ENCODE data around the gene SNX13.

SNX13 gene

DNA sequence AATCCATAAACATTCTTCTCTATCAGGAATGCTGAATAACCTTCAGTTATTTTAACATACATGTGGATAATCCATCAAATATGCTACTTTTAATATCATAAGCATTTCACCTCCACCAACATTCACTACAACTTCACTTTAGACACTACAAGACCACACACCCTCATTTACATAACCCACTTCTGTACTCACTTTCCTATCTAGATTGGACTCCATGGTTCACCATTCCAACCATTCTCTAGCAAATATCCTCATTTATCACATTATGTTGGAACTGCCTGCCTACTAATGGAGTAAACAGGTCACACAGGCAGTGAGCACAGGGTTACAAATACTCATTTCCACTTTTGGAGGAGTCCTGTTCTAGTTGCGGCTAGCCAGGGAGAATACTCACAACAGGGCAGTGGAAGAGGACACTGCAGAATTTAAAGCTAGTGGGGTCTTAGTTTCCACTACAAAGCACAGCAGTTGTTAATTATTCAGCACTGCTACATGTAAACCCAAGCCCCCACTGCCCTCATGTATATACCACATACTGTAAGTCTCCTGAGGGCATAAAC is 18.4 kb downstream of the SNX13 start:
- Histone ChIP-seq H3K4me3 (ENCODE audit: low read depth, low read length) (no peak overlapping the region), H3K36me3 (no peaks in the 10 kb centered on the region), H3K9me3 (ENCODE audit: severe bottlenecking) (no peaks in the 10 kb centered on the region), H3K27me3 (ENCODE audit: insufficient read depth, low read depth, severe bottlenecking) (no peaks in the 10 kb centered on the region), H3K27ac (no peak overlapping the region)
- no peak for DNase-seq
- TF ChIP-seq, protein P1, sequence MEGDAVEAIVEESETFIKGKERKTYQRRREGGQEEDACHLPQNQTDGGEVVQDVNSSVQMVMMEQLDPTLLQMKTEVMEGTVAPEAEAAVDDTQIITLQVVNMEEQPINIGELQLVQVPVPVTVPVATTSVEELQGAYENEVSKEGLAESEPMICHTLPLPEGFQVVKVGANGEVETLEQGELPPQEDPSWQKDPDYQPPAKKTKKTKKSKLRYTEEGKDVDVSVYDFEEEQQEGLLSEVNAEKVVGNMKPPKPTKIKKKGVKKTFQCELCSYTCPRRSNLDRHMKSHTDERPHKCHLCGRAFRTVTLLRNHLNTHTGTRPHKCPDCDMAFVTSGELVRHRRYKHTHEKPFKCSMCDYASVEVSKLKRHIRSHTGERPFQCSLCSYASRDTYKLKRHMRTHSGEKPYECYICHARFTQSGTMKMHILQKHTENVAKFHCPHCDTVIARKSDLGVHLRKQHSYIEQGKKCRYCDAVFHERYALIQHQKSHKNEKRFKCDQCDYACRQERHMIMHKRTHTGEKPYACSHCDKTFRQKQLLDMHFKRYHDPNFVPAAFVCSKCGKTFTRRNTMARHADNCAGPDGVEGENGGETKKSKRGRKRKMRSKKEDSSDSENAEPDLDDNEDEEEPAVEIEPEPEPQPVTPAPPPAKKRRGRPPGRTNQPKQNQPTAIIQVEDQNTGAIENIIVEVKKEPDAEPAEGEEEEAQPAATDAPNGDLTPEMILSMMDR (IDR thresholded peaks at IDR 0.05; ENCODE audit: low read depth, low read length), result no peak

DNA sequence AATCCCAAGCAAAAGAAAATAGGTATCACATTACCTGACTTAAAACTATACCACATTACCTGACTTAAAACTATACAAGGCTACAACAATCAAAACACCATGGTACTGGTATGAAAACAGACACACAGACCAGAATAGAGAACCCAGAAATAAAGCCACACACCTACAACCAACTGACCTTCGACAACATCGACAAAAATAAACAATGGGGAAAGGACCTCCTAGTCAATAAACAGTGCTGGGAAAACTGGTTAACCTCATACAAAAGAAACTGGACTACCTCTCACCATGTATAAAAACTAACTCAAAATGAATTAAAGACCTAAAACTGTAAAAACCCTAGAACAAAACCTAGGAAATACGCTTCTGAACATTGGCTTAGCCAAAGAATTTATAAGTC is 22.5 kb downstream of the SNX13 start:
- H3K36me3 ChIP-seq, result no peaks in the 10 kb centered on the region
- no peak overlapping the region for H3K27ac ChIP-seq
- no peak overlapping the region for H3K4me3 ChIP-seq (ENCODE audit: low read depth, low read length)
- TF ChIP-seq, protein P1 (IDR thresholded peaks at IDR 0.05; ENCODE audit: low read depth, low read length), result no peak
- no peak for DNase-seq
- no peaks in the 10 kb centered on the region for H3K9me3 ChIP-seq (ENCODE audit: severe bottlenecking)
- no peaks in the 10 kb centered on the region for H3K27me3 ChIP-seq (ENCODE audit: insufficient read depth, low read depth, severe bottlenecking)

DNA sequence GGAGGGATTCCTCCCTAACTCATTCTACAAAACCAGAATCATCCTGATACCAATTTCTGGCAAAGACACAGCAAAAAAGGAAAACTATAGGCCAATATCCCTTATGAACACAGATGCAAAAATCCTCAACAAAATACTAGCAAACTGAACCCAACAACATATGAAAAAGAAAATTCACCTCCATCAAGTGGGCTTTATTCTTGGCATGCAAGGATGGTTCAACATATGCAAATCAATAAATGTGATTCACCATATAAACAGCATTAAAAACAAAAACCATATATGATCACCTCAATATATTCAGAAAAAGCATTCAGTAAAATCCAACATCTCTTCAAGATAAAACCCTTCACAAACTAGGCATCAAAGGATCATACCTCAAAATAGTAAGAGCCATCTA is 23.5 kb downstream of the SNX13 start:
- H3K36me3 ChIP-seq, result no peaks in the 10 kb centered on the region
- H3K9me3 ChIP-seq (ENCODE audit: severe bottlenecking), result no peaks in the 10 kb centered on the region
- H3K27ac ChIP-seq, result no peak overlapping the region
- H3K4me3 ChIP-seq (ENCODE audit: low read depth, low read length), result no peak overlapping the region
- no peak for DNase-seq
- TF ChIP-seq, protein P1 (IDR thresholded peaks at IDR 0.05; ENCODE audit: low read depth, low read length), result no peak
- H3K27me3 ChIP-seq (ENCODE audit: insufficient read depth, low read depth, severe bottlenecking), result no peaks in the 10 kb centered on the region

DNA sequence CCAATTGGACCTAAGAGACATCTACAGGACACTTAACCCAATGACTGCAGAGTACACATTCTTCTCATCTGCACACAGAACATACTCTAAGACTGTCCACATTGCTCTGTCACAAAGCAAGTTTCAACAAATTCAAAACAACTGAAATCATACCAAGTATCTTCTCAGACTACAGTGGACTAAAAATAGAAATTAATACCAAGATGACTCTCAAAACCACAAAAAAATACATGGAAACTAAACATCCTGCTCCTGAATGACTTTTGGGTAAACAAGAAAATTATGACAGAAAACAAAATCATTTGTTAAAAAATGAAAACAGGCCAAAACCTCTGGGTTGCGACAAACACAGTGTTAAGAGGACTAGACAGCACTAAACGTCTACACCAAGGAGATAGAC is 24.5 kb downstream of the SNX13 start:
- TF ChIP-seq, protein P1 (IDR thresholded peaks at IDR 0.05; ENCODE audit: low read depth, low read length), result no peak
- Histone ChIP-seq H3K4me3 (ENCODE audit: low read depth, low read length) (no peak overlapping the region), H3K36me3 (no peaks in the 10 kb centered on the region), H3K27me3 (ENCODE audit: insufficient read depth, low read depth, severe bottlenecking) (no peaks in the 10 kb centered on the region), H3K9me3 (ENCODE audit: severe bottlenecking) (no peaks in the 10 kb centered on the region), H3K27ac (no peak overlapping the region)
- DNase-seq, result no peak

DNA sequence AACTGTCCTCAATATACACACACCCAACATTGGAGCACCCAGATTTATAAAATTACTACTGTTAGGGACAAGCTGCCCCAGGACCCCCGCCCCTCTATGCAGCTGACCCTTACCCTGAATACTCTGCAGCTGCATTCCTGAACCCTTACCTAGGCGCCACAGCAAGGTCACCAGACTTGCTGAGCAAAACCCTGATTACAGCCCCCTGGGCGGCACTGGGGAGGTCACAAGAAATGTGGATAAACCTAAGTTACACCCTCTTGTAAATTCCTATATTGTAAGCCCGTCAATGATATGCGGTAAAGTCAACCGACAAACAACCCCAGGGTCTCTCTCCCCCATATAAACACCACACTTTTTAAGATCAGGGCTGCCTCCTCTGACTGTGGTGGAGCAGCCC is 25.1 kb downstream of the SNX13 start:
- H3K36me3 ChIP-seq, result no peaks in the 10 kb centered on the region
- TF ChIP-seq, protein P1 (IDR thresholded peaks at IDR 0.05; ENCODE audit: low read depth, low read length), result no peak
- H3K27ac ChIP-seq, result no peak overlapping the region
- H3K9me3 ChIP-seq (ENCODE audit: severe bottlenecking), result no peaks in the 10 kb centered on the region
- no peak for DNase-seq
- no peak overlapping the region for H3K4me3 ChIP-seq (ENCODE audit: low read depth, low read length)
- no peaks in the 10 kb centered on the region for H3K27me3 ChIP-seq (ENCODE audit: insufficient read depth, low read depth, severe bottlenecking)

DNA sequence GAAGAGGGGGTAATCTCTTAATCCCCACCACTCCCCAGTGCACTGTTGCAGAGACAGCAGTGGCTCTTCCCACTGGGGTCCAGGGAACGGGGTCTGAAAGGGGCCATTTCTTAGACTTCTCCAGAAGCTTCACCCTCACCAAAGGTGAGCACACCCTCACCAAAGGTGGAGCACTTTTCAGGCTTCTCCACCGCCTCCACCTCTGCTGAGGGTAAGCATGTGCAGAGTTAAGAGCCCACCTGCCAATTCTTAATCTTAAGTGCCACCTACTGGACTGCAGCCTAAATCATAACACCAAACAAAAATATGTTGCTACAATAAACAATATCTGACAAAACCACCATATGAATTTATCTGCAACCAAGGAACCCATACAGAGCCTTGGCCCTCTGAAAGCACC is 27.0 kb downstream of the SNX13 start:
- no peak for DNase-seq
- TF ChIP-seq, protein P1 (IDR thresholded peaks at IDR 0.05; ENCODE audit: low read depth, low read length), result no peak
- H3K27me3 ChIP-seq (ENCODE audit: insufficient read depth, low read depth, severe bottlenecking), result no peaks in the 10 kb centered on the region
- no peaks in the 10 kb centered on the region for H3K9me3 ChIP-seq (ENCODE audit: severe bottlenecking)
- H3K27ac ChIP-seq, result no peak overlapping the region
- no peaks in the 10 kb centered on the region for H3K36me3 ChIP-seq
- H3K4me3 ChIP-seq (ENCODE audit: low read depth, low read length), result no peak overlapping the region
